Islet precursor cell (in vitro differentiated cells): ENCODE measurements around the gene NOCT.
"Not testable (repeated sequence)": the region's sequence is repeated elsewhere in the genome, so short reads cannot be mapped to it uniquely, and the experiment has no call there.

Source experiments
- DNase-seq: peaks from one replicate; pipeline ENCODE4 v3.0.0-alpha.2; 2018

NOCT gene

DNA sequence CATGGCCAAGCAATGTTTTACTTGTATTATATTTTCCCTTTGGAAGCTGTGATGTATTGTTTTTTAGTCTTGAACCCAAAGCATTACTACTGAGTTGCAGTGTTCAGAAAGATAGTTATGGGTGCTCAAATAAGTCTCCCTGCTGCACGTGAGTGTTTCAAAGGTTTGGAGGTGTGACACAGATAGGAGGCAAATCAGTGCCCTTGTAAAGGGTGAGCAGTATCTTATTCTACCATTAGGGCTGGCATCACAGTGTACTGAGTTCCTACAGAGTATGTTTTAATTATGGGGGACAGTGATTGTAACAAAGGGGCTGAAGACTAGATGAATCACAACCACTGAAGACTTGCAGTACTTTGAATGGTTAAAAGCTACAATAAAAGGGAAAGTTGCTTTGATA, 38.3 kb downstream of the NOCT start:
- DNase-seq: no peak

DNA sequence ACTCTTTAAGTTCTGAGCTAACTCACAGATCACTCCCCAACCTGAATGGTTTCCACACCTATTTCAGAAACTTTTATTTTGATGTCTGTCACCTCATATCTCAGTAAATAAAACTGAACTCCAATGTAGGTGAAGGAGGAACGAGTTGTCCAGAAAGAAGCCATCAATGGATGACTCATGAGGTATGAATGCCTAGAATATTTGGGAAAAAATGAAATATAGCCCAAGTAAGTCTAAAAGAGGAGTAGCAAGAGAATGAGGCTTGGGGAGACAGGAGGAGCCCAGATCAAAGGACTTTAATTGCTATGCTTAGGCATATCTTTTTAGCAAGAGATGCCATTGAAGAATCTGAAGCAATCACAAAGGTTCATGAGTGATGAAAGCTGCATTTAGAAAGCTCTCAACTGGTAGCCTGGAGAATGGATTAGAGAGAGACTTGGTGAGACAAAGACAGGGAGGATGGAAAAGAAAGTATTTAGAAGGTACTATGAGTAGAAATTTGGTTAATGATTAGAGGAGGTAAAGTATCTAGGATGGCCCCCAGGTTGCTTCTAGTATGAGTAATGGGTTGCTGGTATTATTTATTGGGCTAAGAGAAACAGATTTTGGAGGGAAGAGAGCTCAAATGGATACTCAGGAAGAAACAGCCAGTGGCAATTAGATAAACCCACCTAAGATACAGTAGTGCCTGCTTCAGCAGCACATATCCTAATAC, 39.4 kb downstream of the NOCT start:
- DNase-seq: no peak

DNA sequence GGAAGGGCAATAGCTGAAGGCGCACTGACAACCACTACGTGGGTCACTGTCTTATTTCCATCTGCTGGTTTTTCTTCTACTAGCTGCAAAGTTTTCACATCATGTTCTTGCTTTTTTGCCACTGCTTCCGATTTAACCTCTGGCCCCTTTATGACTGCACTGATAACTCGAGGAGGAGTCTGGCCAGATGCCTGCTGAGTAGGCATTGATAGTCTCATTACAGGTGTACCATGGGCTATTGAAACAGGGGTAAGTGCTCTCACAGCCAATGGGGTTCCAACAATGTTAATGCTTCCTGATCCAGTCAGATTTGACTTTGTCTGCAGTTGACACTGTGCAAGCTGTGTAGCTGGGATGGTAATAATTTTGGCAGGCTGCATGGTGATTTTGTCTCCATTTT, 43.4 kb downstream of the NOCT start:
- not testable (repeated sequence) for DNase-seq

DNA sequence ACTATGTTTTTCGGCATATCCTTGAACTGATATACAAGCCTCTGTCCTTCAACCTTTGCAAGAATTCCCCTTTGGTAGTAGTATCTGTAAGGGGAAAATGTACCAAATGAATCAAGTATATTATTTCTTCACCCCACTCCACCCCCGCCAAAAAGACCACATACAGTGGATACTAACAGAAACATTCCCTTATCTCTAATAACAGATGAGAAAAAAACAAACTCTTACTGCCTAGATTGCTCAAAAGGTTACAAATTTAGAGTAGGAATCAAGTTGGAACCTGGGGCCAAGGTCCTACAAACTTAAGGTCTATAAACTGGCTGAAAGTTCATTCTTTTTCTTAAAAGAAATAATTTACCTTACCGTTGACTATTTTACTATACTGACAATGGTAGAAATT, 45.0 kb downstream of the NOCT start:
- no peak for DNase-seq

DNA sequence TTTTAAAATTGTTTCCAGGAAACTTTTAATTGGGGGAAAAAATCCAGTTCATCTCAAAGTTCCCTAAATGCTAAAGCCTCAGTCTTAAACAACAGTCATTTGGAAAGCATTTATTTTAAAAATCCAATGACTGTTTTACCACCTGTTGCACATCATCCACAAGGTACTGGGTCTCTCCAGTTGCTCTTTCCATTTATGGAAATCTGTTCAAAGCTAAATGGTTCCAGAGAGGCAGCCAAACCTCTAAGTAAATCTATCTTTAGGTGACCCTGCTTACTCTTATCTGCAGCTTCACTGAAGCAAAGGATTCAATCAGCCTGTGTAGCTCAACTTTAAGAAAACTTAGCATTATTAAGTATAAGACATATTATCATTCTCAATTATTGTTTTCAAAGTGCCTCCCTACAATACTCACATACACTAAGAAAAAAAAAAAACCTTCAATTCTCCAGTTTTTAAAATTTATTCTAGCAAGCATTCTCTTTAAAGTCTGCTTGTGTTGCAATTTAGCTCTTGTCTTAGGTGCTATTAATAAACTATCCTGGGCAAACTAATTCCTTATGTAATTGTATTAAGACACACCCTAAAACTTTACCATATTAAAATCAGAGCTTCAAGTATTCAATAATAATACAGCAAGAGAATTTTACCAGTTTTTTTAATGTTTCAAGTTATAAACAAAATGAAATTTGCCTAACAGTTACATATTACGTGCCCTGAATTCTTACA, 60.6 kb downstream of the NOCT start:
- DNase-seq: no peak

DNA sequence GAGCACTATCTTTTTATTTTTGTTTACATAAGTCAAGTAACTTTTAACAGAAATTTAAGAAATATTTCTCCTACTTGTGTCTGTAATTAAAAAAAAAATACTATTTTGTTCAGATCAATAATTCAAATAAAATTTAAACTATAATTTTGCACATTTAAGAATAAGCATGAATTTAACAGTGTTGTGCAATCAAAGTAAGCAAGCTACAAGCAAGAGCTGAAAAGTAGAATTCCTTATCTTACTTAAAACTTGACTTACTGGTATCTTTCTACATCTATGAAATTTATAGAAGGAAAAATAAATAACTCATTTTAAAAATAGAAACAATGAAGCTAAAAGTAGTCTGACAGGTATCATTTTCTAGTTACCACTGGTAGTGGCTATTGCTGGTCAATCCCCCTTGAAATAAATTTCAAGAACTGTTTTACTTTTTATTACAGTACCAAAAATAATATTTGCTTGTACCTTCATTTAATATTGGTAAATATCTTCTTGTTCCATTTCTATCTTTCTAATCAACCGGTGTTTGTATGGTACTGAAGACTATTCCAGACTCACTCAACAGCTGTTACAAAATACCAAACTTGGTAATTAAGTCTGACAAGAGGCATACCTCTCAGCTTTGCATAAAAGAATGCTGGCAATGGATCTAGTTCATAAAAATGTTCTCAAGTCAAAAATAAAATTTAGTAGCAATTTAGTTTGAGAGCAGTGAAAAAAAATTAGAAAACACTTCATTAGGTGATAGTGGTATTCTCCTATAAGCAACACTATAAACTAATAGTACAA, 62.2 kb downstream of the NOCT start:
- no peak for DNase-seq

DNA sequence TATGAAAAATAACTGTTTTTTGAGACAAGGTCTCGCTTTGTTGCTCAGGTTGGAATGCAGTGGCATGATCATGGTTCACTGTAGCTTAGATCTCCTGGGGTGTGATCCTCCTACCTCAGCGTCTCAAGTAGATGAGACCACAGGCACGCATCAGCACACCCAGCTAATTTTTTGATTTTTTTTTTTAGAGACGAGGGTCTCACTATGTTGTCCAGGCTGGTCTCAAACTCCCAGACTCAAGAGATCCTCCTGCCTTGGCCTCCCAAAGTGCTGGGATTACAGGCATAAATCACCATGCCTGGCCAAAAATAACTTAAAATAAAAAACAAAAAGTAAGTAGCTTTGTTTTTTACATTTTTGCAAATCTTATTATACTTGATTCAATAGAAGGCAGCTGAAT, 63.3 kb downstream of the NOCT start:
- no peak for DNase-seq

DNA sequence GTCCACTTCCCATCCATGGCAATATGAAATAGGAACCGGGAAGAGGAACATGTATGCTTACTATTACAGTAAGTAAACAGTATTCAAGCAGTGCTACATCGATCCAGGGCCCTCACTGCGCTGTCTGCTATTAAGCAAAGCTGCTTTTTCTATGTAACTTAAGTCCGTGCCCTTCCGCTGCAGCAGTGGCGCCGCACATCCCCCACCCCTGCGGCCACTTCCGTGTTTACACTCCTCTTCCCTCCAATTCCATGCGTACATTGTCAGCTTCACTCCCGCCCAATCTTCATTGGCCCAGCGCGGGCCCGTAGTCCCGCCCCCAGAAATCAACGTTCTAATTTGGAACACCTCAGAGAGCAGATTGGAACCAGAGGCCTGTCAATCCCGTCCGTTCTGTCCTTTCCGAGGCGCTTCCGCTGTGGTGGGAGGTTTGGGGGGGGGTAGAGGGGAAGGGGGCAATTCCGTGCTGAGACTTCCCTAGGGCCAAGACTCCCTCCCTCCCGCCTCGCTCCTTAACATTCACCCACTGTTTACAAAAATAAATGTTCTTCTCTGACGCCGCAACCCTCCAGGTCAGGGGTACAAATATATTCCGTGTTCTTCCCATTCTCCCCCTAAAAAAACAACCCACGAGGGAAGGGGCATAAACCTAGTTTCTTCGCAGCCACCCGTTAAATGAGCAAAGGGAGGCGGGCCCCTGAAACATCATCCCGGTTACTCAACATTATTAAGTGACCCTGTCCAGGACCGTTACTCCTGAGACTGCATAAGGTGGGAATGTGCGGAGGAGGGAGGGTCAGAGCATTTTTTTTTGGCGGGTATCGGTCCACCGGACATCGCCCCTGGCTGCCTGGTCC, 67.4 kb downstream of the NOCT start:
- DNase-seq: peak; percentile 99

DNA sequence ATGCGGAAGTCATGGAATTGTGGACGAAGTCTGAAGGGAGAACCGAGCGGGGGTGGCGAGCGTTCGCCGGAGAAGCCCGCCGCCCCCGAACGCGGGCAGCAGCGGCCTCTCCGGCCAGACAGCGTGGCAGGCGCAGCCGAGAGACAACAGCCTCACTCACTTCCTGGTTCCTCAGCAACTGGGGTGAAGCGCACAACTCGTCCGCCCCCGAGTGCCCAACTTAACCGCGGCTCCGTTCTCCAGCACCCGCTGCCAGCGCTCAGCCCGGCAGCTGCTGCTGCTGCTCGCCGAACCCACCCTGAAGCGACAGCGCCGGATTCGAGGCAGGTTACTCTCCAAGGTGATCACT, 68.0 kb downstream of the NOCT start:
- peak; percentile 81 for DNase-seq

DNA sequence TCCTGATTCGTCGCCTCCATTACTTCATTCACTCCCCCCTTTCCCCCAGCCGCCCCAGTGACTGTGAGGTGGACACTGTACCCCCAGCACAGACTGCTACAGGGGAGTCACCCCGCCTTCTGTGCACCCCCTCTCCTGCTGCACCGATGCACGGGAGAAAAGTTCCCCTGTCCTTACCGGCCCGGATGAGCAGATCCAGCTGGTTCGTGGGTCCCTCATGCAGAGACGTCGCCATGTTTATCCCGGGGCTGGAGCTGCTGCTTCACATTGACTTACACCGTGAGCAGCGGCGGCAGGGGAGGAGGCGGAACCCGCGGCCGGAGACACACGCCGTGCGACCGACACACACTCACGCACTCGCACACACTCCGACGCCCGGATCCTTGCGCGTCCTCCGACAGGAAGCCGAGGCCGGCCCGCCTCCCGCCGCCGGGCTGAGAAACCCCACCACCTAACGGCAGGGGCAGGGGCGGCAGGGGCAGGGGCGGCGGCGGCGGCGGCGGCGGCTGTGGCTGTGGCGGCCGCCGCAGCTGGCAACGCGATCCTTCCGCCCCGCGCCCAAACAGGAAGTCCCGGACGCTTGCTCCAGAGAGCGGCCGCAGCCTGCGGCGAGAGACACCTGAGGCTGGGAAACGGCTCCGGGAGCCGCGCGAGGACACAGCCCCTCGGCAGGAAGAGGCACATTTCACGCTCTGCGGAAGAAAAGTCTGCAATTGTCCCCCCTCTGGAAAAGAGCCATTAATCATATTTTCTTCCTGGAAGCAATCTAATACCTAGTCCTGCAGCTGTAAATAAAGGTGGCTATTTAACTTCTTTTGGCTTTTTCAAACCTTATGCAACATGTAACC, 68.6 kb downstream of the NOCT start:
- peak; percentile 96 for DNase-seq

DNA sequence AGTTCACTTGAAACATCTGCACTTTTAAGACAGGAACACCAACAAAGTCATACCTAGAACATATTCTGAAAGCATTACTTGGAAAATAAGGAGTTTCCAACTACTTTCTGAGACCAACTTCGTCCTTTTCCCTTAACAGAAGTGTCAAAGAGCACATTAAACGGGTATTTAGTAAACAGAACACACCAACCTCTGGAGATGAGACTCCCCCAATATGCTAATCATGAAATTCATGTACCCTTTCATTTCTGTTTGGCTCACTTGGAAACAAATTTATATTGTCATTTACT, 69.2 kb downstream of the NOCT start:
- no peak for DNase-seq

DNA sequence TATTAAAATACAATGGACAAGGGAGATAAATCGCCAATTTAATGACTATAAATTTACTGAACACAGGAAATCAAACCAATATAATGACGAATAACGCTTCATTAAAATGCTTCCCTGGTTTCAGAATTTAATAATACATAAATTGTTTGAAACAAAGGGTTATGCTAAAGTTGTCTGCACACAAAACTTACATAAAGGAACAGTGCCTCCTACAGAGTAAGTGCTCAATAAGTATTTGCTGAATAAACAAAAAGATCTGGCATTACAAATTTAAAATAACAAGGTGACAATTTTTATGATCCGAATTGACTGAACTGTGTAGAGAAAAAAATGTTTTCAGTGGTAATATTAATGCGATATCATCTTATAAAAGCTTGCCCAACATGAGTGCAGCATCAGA, 69.6 kb downstream of the NOCT start:
- DNase-seq: no peak

DNA sequence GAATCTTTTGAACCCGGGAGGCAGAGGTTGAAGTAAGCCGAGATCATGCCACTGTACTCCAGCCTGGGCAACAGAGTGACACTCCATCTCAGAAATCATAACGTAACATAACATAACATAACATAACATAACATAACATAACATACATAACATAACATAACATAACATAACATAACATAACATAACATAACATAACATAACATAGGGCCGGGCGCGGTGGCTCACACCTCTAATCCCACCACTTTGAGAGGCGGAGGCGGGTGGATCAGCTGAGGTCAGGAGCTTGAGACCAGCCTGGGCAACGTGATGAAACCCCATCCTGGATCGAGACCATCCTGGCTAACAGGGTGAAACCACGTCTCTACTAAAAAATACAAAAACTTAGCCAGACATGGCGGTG, 76.7 kb downstream of the NOCT start:
- DNase-seq: no peak
